Measurements from ENCODE around the gene KCNMA1.

DNA sequence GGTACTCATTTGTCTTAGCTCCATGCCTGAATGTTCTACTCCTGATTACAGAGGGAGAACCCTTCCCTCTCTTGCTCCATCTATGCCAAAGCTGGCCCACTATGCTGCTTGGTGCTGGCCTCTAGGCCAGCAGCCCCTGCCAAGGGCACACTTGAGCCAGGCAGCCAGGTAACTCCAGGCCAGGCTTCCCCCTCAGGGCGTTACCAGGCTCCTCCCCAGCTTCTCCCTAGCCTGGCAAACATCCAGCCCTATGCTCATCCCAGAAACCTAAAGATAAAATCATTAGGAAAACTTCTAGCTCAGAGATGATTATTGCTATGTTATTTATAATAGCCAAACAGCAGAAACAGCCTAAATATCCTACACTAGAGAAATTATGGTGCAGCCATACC lies 103.7 kb downstream of the KCNMA1 start:
- TF ChIP-seq, protein P1, sequence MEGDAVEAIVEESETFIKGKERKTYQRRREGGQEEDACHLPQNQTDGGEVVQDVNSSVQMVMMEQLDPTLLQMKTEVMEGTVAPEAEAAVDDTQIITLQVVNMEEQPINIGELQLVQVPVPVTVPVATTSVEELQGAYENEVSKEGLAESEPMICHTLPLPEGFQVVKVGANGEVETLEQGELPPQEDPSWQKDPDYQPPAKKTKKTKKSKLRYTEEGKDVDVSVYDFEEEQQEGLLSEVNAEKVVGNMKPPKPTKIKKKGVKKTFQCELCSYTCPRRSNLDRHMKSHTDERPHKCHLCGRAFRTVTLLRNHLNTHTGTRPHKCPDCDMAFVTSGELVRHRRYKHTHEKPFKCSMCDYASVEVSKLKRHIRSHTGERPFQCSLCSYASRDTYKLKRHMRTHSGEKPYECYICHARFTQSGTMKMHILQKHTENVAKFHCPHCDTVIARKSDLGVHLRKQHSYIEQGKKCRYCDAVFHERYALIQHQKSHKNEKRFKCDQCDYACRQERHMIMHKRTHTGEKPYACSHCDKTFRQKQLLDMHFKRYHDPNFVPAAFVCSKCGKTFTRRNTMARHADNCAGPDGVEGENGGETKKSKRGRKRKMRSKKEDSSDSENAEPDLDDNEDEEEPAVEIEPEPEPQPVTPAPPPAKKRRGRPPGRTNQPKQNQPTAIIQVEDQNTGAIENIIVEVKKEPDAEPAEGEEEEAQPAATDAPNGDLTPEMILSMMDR (IDR thresholded peaks at IDR 0.05): no peak
- TF ChIP-seq POLR2A (IDR thresholded peaks at IDR 0.05): no peak
